OCI-LY7 (cell line): Measurements from ENCODE around the gene PRSS8. TPM values are rescaled to one million over a fixed set of nuclear protein-coding genes. Genes with fewer than 3 reads are reported as not detected.

Source experiments
- Bru-seq: library from RNA; stranded (reverse); fragments of 400-500 nt; gene quantifications from one replicate; lab custom pipeline; 2021; lab: Mats Ljungman, UMichigan
- BruChase-seq, 2 experiments: library from RNA; stranded (reverse); fragments of 400-500 nt; gene quantifications; one replicate each; lab custom pipeline; 2021; lab: Mats Ljungman, UMichigan
- BruUV-seq: library from RNA; stranded (reverse); fragments of 400-500 nt; replicated peaks from 2 replicates; lab custom pipeline; 2021; lab: Mats Ljungman, UMichigan
- CTCF ChIA-PET: fragments of 300-600 bp; sonication (Branson Sonifier 250); formaldehyde crosslinking; loops from one replicate; lab custom pipeline; 2022; ENCODE audit warnings: antibody characterized with exemption; ENCODE audit not compliant: unreplicated experiment; lab: Charles Lee
- POLR2A ChIA-PET: fragments of 300-600 bp; sonication (Branson Sonifier 250); formaldehyde crosslinking; loops from one replicate; lab custom pipeline; 2022; ENCODE audit warnings: antibody characterized with exemption; lab: Charles Lee
- DNase-seq: peaks from one replicate; pipeline ENCODE4 v3.0.0-alpha.2; 2015; ENCODE audit warnings: low spot score
- H2AFZ ChIP-seq: fragments of 200-600 bp; sonication (generic), shearing (Covaris generic); 2 replicates; pipeline ENCODE4 v1.6.1; 2014; ENCODE audit warnings: mild to moderate bottlenecking, antibody characterized with exemption, low read length, moderate library complexity
- H3K27ac ChIP-seq: fragments of 200-600 bp; sonication (generic); 2 replicates; pipeline ENCODE4 v1.5.1; 2014; ENCODE audit warnings: mixed run types, low read depth, mild to moderate bottlenecking, moderate library complexity, low read length, inconsistent platforms; ENCODE audit not compliant: poor library complexity, severe bottlenecking
- H3K36me3 ChIP-seq: fragments of 200-600 bp; sonication (generic); 2 replicates; pipeline ENCODE4 v1.6.1; 2014; ENCODE audit warnings: mild to moderate bottlenecking, antibody characterized with exemption, low read length, moderate library complexity, mixed read lengths; ENCODE audit not compliant: insufficient read depth
- H3K4me1 ChIP-seq: fragments of 200-600 bp; sonication (generic); 2 replicates; pipeline ENCODE4 v1.5.1; 2014; ENCODE audit warnings: mild to moderate bottlenecking, low read length; ENCODE audit not compliant: insufficient read depth, poor library complexity, severe bottlenecking
- H3K4me2 ChIP-seq: fragments of 200-600 bp; sonication (generic); 2 replicates; pipeline ENCODE4 v1.6.1; 2014; ENCODE audit warnings: mild to moderate bottlenecking, low read length
- H3K4me3 ChIP-seq: fragments of 200-600 bp; sonication (generic); 2 replicates; pipeline ENCODE4 v1.5.1; 2014; ENCODE audit warnings: mild to moderate bottlenecking, low read depth, low read length; ENCODE audit not compliant: poor library complexity, severe bottlenecking
- H3K79me2 ChIP-seq: fragments of 200-600 bp; sonication (generic); 2 replicates; pipeline ENCODE4 v1.6.1; 2016; ENCODE audit warnings: low read depth, mild to moderate bottlenecking, low read length, moderate library complexity, mixed read lengths; ENCODE audit not compliant: insufficient read depth
- H3K9me2 ChIP-seq: fragments of 200-600 bp; sonication (generic); 2 replicates; pipeline ENCODE4 v1.6.1; 2016; ENCODE audit warnings: mild to moderate bottlenecking, low read length, mixed read lengths; ENCODE audit not compliant: insufficient read depth
- H3K9me3 ChIP-seq: fragments of 200-600 bp; sonication (generic); 2 replicates; pipeline ENCODE4 v1.6.1; 2014; ENCODE audit warnings: mild to moderate bottlenecking, mixed run types, low read length, mixed read lengths
- H4K20me1 ChIP-seq: fragments of 200-600 bp; sonication (generic); 2 replicates; pipeline ENCODE4 v1.6.1; 2014; ENCODE audit warnings: mild to moderate bottlenecking, antibody characterized with exemption, low read length, moderate library complexity, mixed read lengths; ENCODE audit not compliant: insufficient read depth
- EZH2phosphoT487 ChIP-seq: fragments of 200-600 bp; sonication (generic); IDR thresholded peaks from 2 replicates; pipeline ENCODE4 v1.6.1; 2018; ENCODE audit warnings: low read depth, borderline replicate concordance, mild to moderate bottlenecking, mixed run types, antibody characterized with exemption, low read length, moderate library complexity, mixed read lengths
- intact Hi-C: fragments of 100-400 bp; cut with micrococcal nuclease; formaldehyde crosslinking; loops from one replicate; pipeline ENCODE4 v1.10.0; 2022; ENCODE audit not compliant: unreplicated experiment
- long read RNA-seq: library from polyadenylated mRNA; stranded (forward); transcript quantifications from one replicate; pipeline ENCODE4 v2.0.0, GENCODE V29; 2022
- total RNA-seq, 2 experiments: library from RNA; depleted of rRNA in 1 of 2; stranded (reverse); fragments of >200 nt in 1 of 2; shearing (Covaris generic) in 1 of 2; gene quantifications; 2 replicates each; pipeline ENCODE4 v1.2.3, GENCODE V29; 2014 to 2022
- TF ChIP-seq, protein P1 (sequence below): fragments of 200-600 bp; sonication (generic); conservative IDR thresholded peaks from 2 replicates; pipeline ENCODE4 v1.5.1; 2014; ENCODE audit warnings: mild to moderate bottlenecking, antibody characterized with exemption, low read length, moderate library complexity, mixed read lengths

PRSS8 gene
- not detected in 2 replicates for total RNA-seq (2014; rRNA removed; shearing (Covaris generic))
- total RNA-seq (2022): not detected in 2 replicates
- not detected for Bru-seq, nascent RNA
- BruChase-seq, experiment 1, labeled RNA remaining after a 6-hour chase: not detected
- not detected for BruChase-seq, experiment 2, labeled RNA remaining after a 2-hour chase
- long read RNA-seq: 0 reads

DNA sequence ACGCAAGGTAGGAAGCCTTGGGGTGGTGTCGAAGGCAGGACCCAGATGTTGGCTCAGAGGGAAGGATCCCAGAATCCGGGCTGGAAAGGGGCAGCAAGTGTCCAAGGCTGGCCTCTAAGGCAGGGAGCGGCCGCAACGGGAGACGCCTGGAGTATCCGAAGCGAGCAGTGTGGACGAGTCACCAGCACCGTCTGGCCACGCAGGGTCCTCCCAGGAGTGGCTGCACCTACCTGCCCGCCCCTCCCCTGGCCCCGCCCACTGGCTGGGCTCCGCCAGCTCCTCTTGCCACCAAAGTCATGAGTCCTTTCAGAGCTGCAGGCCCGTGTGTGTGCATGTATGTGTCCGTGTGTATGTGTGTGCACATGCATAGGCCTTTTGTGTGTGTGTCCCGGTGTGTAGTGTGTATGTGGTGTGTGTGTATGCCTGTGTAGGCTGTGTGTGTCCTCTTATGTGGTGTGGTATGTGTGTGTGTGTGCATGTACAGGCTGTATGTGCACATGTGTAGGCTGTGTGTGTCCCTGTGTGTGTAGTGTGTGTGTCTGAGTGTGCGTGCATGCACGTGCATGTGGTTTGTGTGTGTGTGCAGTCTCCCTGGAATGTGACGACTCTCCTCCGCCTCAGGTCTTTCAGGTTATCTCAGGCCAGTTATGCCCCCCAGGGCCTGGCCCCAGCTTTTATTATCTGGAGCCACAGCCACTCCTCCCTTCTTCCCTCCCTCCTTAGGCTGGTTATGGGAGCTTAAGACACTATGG lies at the start of gene PRSS8:
Gene PRSS8 (minus strand): TSS at position 193 of the 752 bp plus-strand sequence. CDS start 229 bp downstream, outside the sequence.
- Histone ChIP-seq H3K4me3 (no peak within 1 kb of the TSS), H2AFZ (no peak within 1 kb of the TSS), H4K20me1 (no peaks in the 10 kb centered on the region), H3K9me2 (no peaks in the 10 kb centered on the region), H3K27ac (no peak within 1 kb of the TSS), H3K79me2 (no peaks in the 10 kb centered on the region), H3K4me1 (no peaks in the 10 kb centered on the region), H3K9me3 (no peaks in the 10 kb centered on the region), H3K4me2 (no peak within 1 kb of the TSS), H3K36me3 (peaks cover 14% of the 10 kb centered on the region; the same call in 1 of the 2 replicates)
- no peak for TF ChIP-seq EZH2phosphoT487
- TF ChIP-seq, protein P1, sequence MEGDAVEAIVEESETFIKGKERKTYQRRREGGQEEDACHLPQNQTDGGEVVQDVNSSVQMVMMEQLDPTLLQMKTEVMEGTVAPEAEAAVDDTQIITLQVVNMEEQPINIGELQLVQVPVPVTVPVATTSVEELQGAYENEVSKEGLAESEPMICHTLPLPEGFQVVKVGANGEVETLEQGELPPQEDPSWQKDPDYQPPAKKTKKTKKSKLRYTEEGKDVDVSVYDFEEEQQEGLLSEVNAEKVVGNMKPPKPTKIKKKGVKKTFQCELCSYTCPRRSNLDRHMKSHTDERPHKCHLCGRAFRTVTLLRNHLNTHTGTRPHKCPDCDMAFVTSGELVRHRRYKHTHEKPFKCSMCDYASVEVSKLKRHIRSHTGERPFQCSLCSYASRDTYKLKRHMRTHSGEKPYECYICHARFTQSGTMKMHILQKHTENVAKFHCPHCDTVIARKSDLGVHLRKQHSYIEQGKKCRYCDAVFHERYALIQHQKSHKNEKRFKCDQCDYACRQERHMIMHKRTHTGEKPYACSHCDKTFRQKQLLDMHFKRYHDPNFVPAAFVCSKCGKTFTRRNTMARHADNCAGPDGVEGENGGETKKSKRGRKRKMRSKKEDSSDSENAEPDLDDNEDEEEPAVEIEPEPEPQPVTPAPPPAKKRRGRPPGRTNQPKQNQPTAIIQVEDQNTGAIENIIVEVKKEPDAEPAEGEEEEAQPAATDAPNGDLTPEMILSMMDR: no peak
- intact Hi-C loops: no loop called here
- BruUV-seq: no TSS peak
- ChIA-PET POLR2A (interaction anchor here (2.2 kb wide), 1 partner anchor 18 kb away, joined by 4 read pairs; the partner anchor contains the start of gene KAT8), CTCF (no interaction called here)
- DNase-seq: no peak

DNA sequence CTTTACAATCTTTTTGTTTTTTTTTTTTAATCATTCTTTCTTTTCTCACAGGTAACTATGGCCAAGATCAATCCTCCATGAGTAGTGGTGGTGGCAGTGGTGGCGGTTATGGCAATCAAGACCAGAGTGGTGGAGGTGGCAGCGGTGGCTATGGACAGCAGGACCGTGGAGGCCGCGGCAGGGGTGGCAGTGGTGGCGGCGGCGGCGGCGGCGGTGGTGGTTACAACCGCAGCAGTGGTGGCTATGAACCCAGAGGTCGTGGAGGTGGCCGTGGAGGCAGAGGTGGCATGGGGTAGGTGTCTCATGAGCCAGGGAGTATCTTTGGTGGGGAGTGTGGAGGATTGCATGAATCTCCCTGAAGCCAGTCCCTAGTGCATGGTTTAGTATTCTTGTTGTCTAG lies 49.4 kb upstream of the PRSS8 start:
- Histone ChIP-seq H3K9me3 (no peaks in the 10 kb centered on the region), H3K4me3 (no peak overlapping the region), H4K20me1 (peaks cover 82% of the 10 kb centered on the region), H3K79me2 (peaks cover 99% of the 10 kb centered on the region), H2AFZ (no peak overlapping the region), H3K4me1 (peaks cover 21% of the 10 kb centered on the region), H3K36me3 (peaks cover 99% of the 10 kb centered on the region), H3K4me2 (no peak overlapping the region), H3K9me2 (no peaks in the 10 kb centered on the region), H3K27ac (no peak overlapping the region)
- TF ChIP-seq EZH2phosphoT487: no peak
- TF ChIP-seq, protein P1: no peak
- CTCF ChIA-PET: interaction anchor here (1.1 kb wide), 1 partner anchor 17 kb away, joined by 3 read pairs; the partner anchor contains the start of gene PYCARD
- DNase-seq: no peak
- intact Hi-C loops: no loop called here
- no TSS peak for BruUV-seq
- POLR2A ChIA-PET: no interaction called here
